GM21576 (cell line): ENCODE measurements around the gene SYNGR1.

Source experiments
- ATAC-seq: cut with Tn5 transposase; IDR thresholded peaks from one replicate; pipeline ENCODE4 v1.9.1; 2021; ENCODE audit warnings: mild to moderate bottlenecking, moderate library complexity; ENCODE audit not compliant: unreplicated experiment

SYNGR1 gene

GRCh38 chr22:39349967-39350726, at the start of gene SYNGR1:
Gene SYNGR1 (plus strand): TSS chr22:39349991. CDS start chr22:39350011, 20 bp downstream.
- ATAC-seq: no peak

GRCh38 chr22:39300186-39300830, 49.5 kb upstream of the SYNGR1 start:
- ATAC-seq: no peak

GRCh38 chr22:39301108-39301507, 48.7 kb upstream of the SYNGR1 start:
- no peak for ATAC-seq

GRCh38 chr22:39301926-39302325, 47.9 kb upstream of the SYNGR1 start:
- ATAC-seq: no peak

GRCh38 chr22:39302431-39302960, 47.3 kb upstream of the SYNGR1 start:
- ATAC-seq: no peak

GRCh38 chr22:39303358-39303757, 46.4 kb upstream of the SYNGR1 start:
- no peak for ATAC-seq

- ATAC-seq: no peak
Measured at GRCh38 chr22:39303892-39304671, 45.7 kb upstream of the SYNGR1 start.

GRCh38 chr22:39306456-39307361, 43.1 kb upstream of the SYNGR1 start:
- no peak for ATAC-seq

- ATAC-seq: no peak
Measured at GRCh38 chr22:39308614-39309363, 41.0 kb upstream of the SYNGR1 start.

- no peak for ATAC-seq
Measured at GRCh38 chr22:39309364-39309861, 40.4 kb upstream of the SYNGR1 start.

GRCh38 chr22:39309881-39310714, 39.7 kb upstream of the SYNGR1 start:
- no peak for ATAC-seq

GRCh38 chr22:39311592-39312400, 38.0 kb upstream of the SYNGR1 start:
- no peak for ATAC-seq

GRCh38 chr22:39312410-39312809, 37.4 kb upstream of the SYNGR1 start:
- ATAC-seq: no peak

- ATAC-seq: no peak
Measured at GRCh38 chr22:39313258-39314001, 36.4 kb upstream of the SYNGR1 start.

- ATAC-seq: no peak
Measured at GRCh38 chr22:39314251-39314971, 35.4 kb upstream of the SYNGR1 start.

- no peak for ATAC-seq
Measured at GRCh38 chr22:39315389-39315788, 34.4 kb upstream of the SYNGR1 start.
